ENCODE measurements around the gene PRKG1.

- TF ChIP-seq CTCF (IDR thresholded peaks at IDR 0.05) (no peak), POLR2AphosphoS5 (IDR thresholded peaks at IDR 0.05) (no peak), POLR2A (IDR thresholded peaks at IDR 0.05) (no peak), EP300 (IDR thresholded peaks at IDR 0.05) (no peak)
Measured at GRCh38 chr10:51965451-51965850, 891.2 kb downstream of the PRKG1 start.
